Ovary (tissue), 9 donors: Measurements from ENCODE around the gene GLB1L3. TPM values are rescaled to one million over a fixed set of nuclear protein-coding genes. Genes with fewer than 3 reads are reported as not detected.

Experiments
- DNase-seq, 5 donors: peaks; one replicate each; pipeline ENCODE4 v3.0.0-alpha.2; 2019 to 2020
- H3K27ac ChIP-seq, 2 donors: fragments of 200-600 bp; one replicate each; pipeline versions ENCODE4 v1.5.1 to v1.8.0; 2019 to 2022
- H3K27me3 ChIP-seq: fragments of 200-600 bp; one replicate; pipeline ENCODE4 v1.8.0; 2022
- H3K36me3 ChIP-seq: fragments of 200-600 bp; sonication (generic); one replicate; pipeline ENCODE4 v1.5.1; 2019
- H3K4me1 ChIP-seq: one replicate; pipeline ENCODE4 v1.8.1; 2013; ENCODE audit warnings: mild to moderate bottlenecking, moderate library complexity; ENCODE audit not compliant: insufficient read depth
- H3K4me3 ChIP-seq: fragments of 200-600 bp; sonication (generic); one replicate; pipeline ENCODE4 v1.5.1; 2017
- H3K9me3 ChIP-seq, 2 donors: fragments of 200-600 bp in 1 of 2; sonication (generic) in 1 of 2; one replicate each; pipeline versions ENCODE4 v1.5.1 to v1.8.1; 2013 to 2019; ENCODE audit warnings: mild to moderate bottlenecking in 1 of 2, moderate library complexity in 1 of 2
- CTCF ChIP-seq, 3 donors: fragments of 450-650 bp in 2 of 3; fragments of 200-600 bp in 1 of 3; IDR thresholded peaks; one replicate each; pipeline versions ENCODE4 v1.5.1 to v1.8.0; 2016 to 2022; ENCODE audit warnings: antibody characterized with exemption in 3 of 3, mild to moderate bottlenecking in 1 of 3
- EP300 ChIP-seq: sonication (generic); formaldehyde crosslinking; IDR thresholded peaks from one replicate; pipeline ENCODE4 v1.6.1; 2017; ENCODE audit warnings: antibody characterized with exemption
- POLR2A ChIP-seq: fragments of 450-650 bp; IDR thresholded peaks from one replicate; pipeline ENCODE4 v1.6.1; 2017; ENCODE audit warnings: antibody characterized with exemption, mild to moderate bottlenecking, moderate library complexity
- WGBS, 3 donors: extraction: QIAGEN DNeasy Blood & Tissue Kit in 1 of 3; methylation state at CpG; one replicate each; pipeline versions ENCODE4 v1.1.5 to v1.1.7; 2013 to 2017; 5-methylcytosine and 5-hydroxymethylcytosine counted together
- intact Hi-C, 4 donors: fragments of 100-400 bp; cut with DNase I; formaldehyde crosslinking; loops; one replicate each; pipeline versions ENCODE4 v1.11.0 to v1.15.1; 2022 to 2023
- polyA plus RNA-seq, 2 donors: library from polyadenylated mRNA; stranded (reverse); fragments of 200-250 nt in 1 of 2; fragments of 350-450 nt in 1 of 2; fragmentation: Illumina TruSeq in 1 of 2; extraction: RNeasy Lipid Tissue Mini Kit (QIAGEN cat#74804) in 1 of 2; gene quantifications; one replicate each; pipeline ENCODE4 v1.2.3, GENCODE V29; 2013 to 2014
- total RNA-seq, 7 donors: library from RNA; depleted of rRNA in 2 of 7; stranded (reverse); fragments of >200 nt in 2 of 7; fragmentation: NEBNext Ultra II Directional in 3 of 7; extraction: Animal tissue kit (Norgen Biotek cat#: 25700) in 3 of 7; gene quantifications; one replicate each; pipeline versions ENCODE4 v1.1.0 to v1.2.4, GENCODE V29; 2016 to 2023
- donor health status: DM: no; HTN: no; CAD: no; lungs with moderate emphysema.
- donor health status: DM: no; HTN: no; CAD: no.
- donor health status: Bipolar disorder and iron deficiency.
- donor health status: DM: yes; HTN: yes; CAD: no.
- donor health status: DM: no; HTN: no; CAD: no.
- donor health status: DM: yes; HTN: yes; CAD: no.

GLB1L3 gene
- total and polyA plus RNA-seq, 9 donors = 0.07 to 0.20 (median 0.12) TPM; not detected in 4

GRCh38 chr11:134332782-134333181 lies 56.6 kb downstream of the GLB1L3 start:
- TF ChIP-seq CTCF (IDR thresholded peaks at IDR 0.05) (no peak), EP300 (no peak), POLR2A (no peak)
- no peaks in the 10 kb centered on the region for H3K36me3 ChIP-seq
- WGBS, 3 donors = 62 to 66% (median 63%) methylated on average over 7 of the region's 7 CpGs
- intact Hi-C loops = loop anchor here in 1 of 4 donors (5.0 kb wide), 1 partner anchor 110 kb away; the partner anchor contains the start of genes NCAPD3 and VPS26B
- no peak overlapping the region for H3K27ac ChIP-seq
- no peak for DNase-seq
- peak overlapping the region; percentile 64 for H3K4me3 ChIP-seq
- no peaks in the 10 kb centered on the region for H3K9me3 ChIP-seq
- H3K27me3 ChIP-seq = no peaks in the 10 kb centered on the region
- peaks cover 8% of the 10 kb centered on the region for H3K4me1 ChIP-seq

GRCh38 chr11:134333312-134333711 lies 57.1 kb downstream of the GLB1L3 start:
- TF ChIP-seq CTCF (IDR thresholded peaks at IDR 0.05) = no peak
- TF ChIP-seq POLR2A = no peak
- TF ChIP-seq EP300 = no peak
- 81 to 83% (median 82%) methylated on average over 7 of the region's 7 CpGs for whole genome bisulfite sequencing, 3 donors
- no peak overlapping the region for H3K4me3 ChIP-seq
- no peaks in the 10 kb centered on the region for H3K27me3 ChIP-seq
- intact Hi-C loops = loop anchor here in 1 of 4 donors (5.0 kb wide), 1 partner anchor 111 kb away; the partner anchor contains the start of genes NCAPD3 and VPS26B
- no peaks in the 10 kb centered on the region for H3K36me3 ChIP-seq
- DNase-seq = no peak
- H3K27ac ChIP-seq = no peak overlapping the region
- no peaks in the 10 kb centered on the region for H3K9me3 ChIP-seq
- H3K4me1 ChIP-seq = peaks cover 8% of the 10 kb centered on the region

GRCh38 chr11:134333946-134334345 lies 57.8 kb downstream of the GLB1L3 start:
- TF ChIP-seq CTCF (IDR thresholded peaks at IDR 0.05) = no peak
- TF ChIP-seq EP300 = no peak
- no peak for TF ChIP-seq POLR2A
- intact Hi-C loops = loop anchor here in 1 of 4 donors (5.0 kb wide), 1 partner anchor 112 kb away; the partner anchor contains the start of genes NCAPD3 and VPS26B
- no peak for DNase-seq
- Histone ChIP-seq H3K27me3 (no peaks in the 10 kb centered on the region), H3K4me3 (no peak overlapping the region), H3K36me3 (no peaks in the 10 kb centered on the region), H3K4me1 (peaks cover 8% of the 10 kb centered on the region), H3K27ac (no peak overlapping the region), H3K9me3 (no peaks in the 10 kb centered on the region)
- 76 to 82% (median 76%) methylated on average over 3 of the region's 3 CpGs for WGBS, 3 donors

GRCh38 chr11:134334796-134335571 lies 58.8 kb downstream of the GLB1L3 start:
- Histone ChIP-seq H3K4me1 (peaks cover 8% of the 10 kb centered on the region), H3K9me3 (no peaks in the 10 kb centered on the region), H3K36me3 (no peaks in the 10 kb centered on the region), H3K27ac (no peak overlapping the region), H3K4me3 (no peak overlapping the region), H3K27me3 (no peaks in the 10 kb centered on the region)
- intact Hi-C loops = loop anchor here in 1 of 4 donors (5.0 kb wide), 1 partner anchor 113 kb away; the partner anchor contains the start of genes NCAPD3 and VPS26B
- no peak for DNase-seq
- no peak for TF ChIP-seq CTCF (IDR thresholded peaks at IDR 0.05)
- WGBS, 3 donors = 92 to 94% (median 94%) methylated on average over 10 of the region's 10 CpGs
